Coronary artery (tissue), 2 donors: Measurements from ENCODE around the gene ZNF93.
"Not testable (repeated sequence)": the region's sequence is repeated elsewhere in the genome, so short reads cannot be mapped to it uniquely, and the experiment has no call there.

Experiments
- DNase-seq: peaks from one replicate; pipeline ENCODE4 v3.0.0-alpha.2; 2017; ENCODE audit warnings: low spot score
- H3K27ac ChIP-seq, 2 donors: fragments of 200-600 bp; sonication (generic); one replicate each; pipeline ENCODE4 v1.5.1; 2016 to 2019
- H3K4me3 ChIP-seq: fragments of 200-600 bp; sonication (generic); 2 replicates; pipeline ENCODE4 v1.5.1; 2016; ENCODE audit warnings: mild to moderate bottlenecking, moderate library complexity
- CTCF ChIP-seq: fragments of 200-600 bp; sonication (generic); IDR thresholded peaks from one replicate; pipeline ENCODE4 v1.5.1; 2019; ENCODE audit warnings: antibody characterized with exemption

ZNF93 gene

GRCh38 chr19:19964416-19964815, 63.7 kb downstream of the ZNF93 start:
- no peak overlapping the region for H3K27ac ChIP-seq
- H3K4me3 ChIP-seq, result no peak overlapping the region
- no peak for DNase-seq

GRCh38 chr19:19966126-19966525, 65.4 kb downstream of the ZNF93 start:
- DNase-seq, H3K4me3 ChIP-seq, H3K27ac ChIP-seq: not testable (repeated sequence)

More at GRCh38 chr19:19964416-19964815, 63.7 kb downstream of the ZNF93 start:
- no peak for TF ChIP-seq CTCF

- TF ChIP-seq CTCF, result no peak
- H3K27ac ChIP-seq, result no peak overlapping the region
- no peak for DNase-seq
- H3K4me3 ChIP-seq, result no peak overlapping the region
These were observed 66.1 kb downstream of the ZNF93 start for GRCh38 chr19:19966862-19967261.
